Subcutaneous adipose tissue (tissue), 4 donors: ENCODE measurements around the gene CX3CL1. TPM values are rescaled to one million over a fixed set of nuclear protein-coding genes. Genes with fewer than 3 reads are reported as not detected.

ENCODE experiments used
- CTCF ChIP-seq: fragments of 450-650 bp; IDR thresholded peaks from one replicate; pipeline ENCODE4 v1.5.1; 2016; ENCODE audit warnings: low read depth, mild to moderate bottlenecking, control low read depth, antibody characterized with exemption, moderate library complexity
- total RNA-seq, 4 donors: library from RNA; depleted of rRNA; stranded (reverse); fragments of >200 nt; gene quantifications; one replicate each; pipeline ENCODE4 v1.1.0, GENCODE V29; 2016

Gene CX3CL1
- total RNA-seq, 4 donors from 2014 or later = 4.7 to 25.4 (median 6.2) TPM

- no peak for TF ChIP-seq CTCF
Measured at GRCh38 chr16:57392694-57393093, 20.4 kb downstream of the CX3CL1 start.

- no peak for TF ChIP-seq CTCF
Measured at GRCh38 chr16:57394444-57394843, 22.2 kb downstream of the CX3CL1 start.

GRCh38 chr16:57395026-57395425 lies 22.7 kb downstream of the CX3CL1 start:
- no peak for TF ChIP-seq CTCF

GRCh38 chr16:57396786-57397185 lies 24.5 kb downstream of the CX3CL1 start:
- no peak for TF ChIP-seq CTCF

GRCh38 chr16:57401943-57402640 lies 29.8 kb downstream of the CX3CL1 start:
- TF ChIP-seq CTCF = no peak

GRCh38 chr16:57403965-57404817 lies 31.9 kb downstream of the CX3CL1 start, which contains the start of gene CCL17:
Gene CCL17 (plus strand): TSS chr16:57404767. CDS start chr16:57413933, 9,166 bp downstream.
- TF ChIP-seq CTCF = no peak

- TF ChIP-seq CTCF = no peak
Measured at GRCh38 chr16:57405097-57405496, 32.8 kb downstream of the CX3CL1 start.
